ENCODE measurements around the gene DNM2.

Gene DNM2

GRCh38 chr19:10768936-10769335 is 51.1 kb downstream of the DNM2 start:
- Mint-ChIP-seq H3K4me3 (no peak overlapping the region), H3K4me1 (ENCODE audit: low read depth) (peaks cover 59% of the 10 kb centered on the region), H3K27me3 (no peaks in the 10 kb centered on the region), H3K9me3 (no peaks in the 10 kb centered on the region), H3K36me3 (ENCODE audit: low read depth) (peaks cover 99% of the 10 kb centered on the region), H3K27ac (peak overlapping the region; percentile 79)
- intact Hi-C loops (cut with micrococcal nuclease): no loop called here

GRCh38 chr19:10769533-10770491 is 51.9 kb downstream of the DNM2 start:
- no peak overlapping the region for H3K4me3 Mint-ChIP-seq
- H3K9me3 Mint-ChIP-seq: no peaks in the 10 kb centered on the region
- H3K27ac Mint-ChIP-seq: peak overlapping the region; percentile 79
- H3K27me3 Mint-ChIP-seq: no peaks in the 10 kb centered on the region
- intact Hi-C loops (cut with micrococcal nuclease): no loop called here
- peaks cover 52% of the 10 kb centered on the region for H3K4me1 Mint-ChIP-seq (ENCODE audit: low read depth)
- peaks cover 99% of the 10 kb centered on the region for H3K36me3 Mint-ChIP-seq (ENCODE audit: low read depth)

- H3K36me3 Mint-ChIP-seq (ENCODE audit: low read depth): peaks cover 96% of the 10 kb centered on the region
- H3K9me3 Mint-ChIP-seq: no peaks in the 10 kb centered on the region
- H3K27me3 Mint-ChIP-seq: no peaks in the 10 kb centered on the region
- H3K27ac Mint-ChIP-seq: no peak overlapping the region
- H3K4me3 Mint-ChIP-seq: no peak overlapping the region
- peaks cover 51% of the 10 kb centered on the region for H3K4me1 Mint-ChIP-seq (ENCODE audit: low read depth)
- intact Hi-C loops (cut with micrococcal nuclease): no loop called here
Observed at GRCh38 chr19:10773969-10774368, 56.1 kb downstream of the DNM2 start.

- Mint-ChIP-seq H3K27ac (peak overlapping the region; percentile 39), H3K4me1 (ENCODE audit: low read depth) (peaks cover 45% of the 10 kb centered on the region), H3K4me3 (no peak overlapping the region), H3K9me3 (no peaks in the 10 kb centered on the region), H3K27me3 (no peaks in the 10 kb centered on the region), H3K36me3 (ENCODE audit: low read depth) (peaks cover 96% of the 10 kb centered on the region)
- intact Hi-C loops (cut with micrococcal nuclease): no loop called here
Observed at GRCh38 chr19:10774893-10775292, 57.0 kb downstream of the DNM2 start.

- Mint-ChIP-seq H3K4me3 (no peak overlapping the region), H3K27ac (peak overlapping the region; percentile 73), H3K9me3 (no peaks in the 10 kb centered on the region), H3K4me1 (ENCODE audit: low read depth) (peaks cover 61% of the 10 kb centered on the region), H3K27me3 (no peaks in the 10 kb centered on the region), H3K36me3 (ENCODE audit: low read depth) (peaks cover 96% of the 10 kb centered on the region)
- intact Hi-C loops (cut with micrococcal nuclease): no loop called here
Observed at GRCh38 chr19:10776900-10777650, 59.2 kb downstream of the DNM2 start.

DNA sequence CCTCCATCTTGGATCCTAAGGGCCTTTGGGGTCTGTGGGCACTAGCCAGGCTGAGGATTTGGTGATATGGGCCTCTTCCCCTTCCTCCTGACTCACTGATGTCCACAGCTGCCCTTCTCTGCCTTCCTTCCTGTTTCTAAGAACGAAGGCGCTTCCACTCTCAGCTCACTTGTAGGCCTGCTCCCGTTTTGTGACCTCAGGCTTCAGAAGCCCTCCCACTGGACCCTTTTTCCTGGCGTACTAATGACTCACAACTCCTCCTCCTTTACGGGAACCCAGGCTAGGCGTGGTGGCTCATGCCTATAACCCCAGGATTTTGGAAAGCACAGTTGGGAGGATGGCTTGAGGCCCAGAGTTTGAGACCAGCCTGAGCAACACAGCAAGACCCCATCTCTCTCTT is 62.5 kb downstream of the DNM2 start:
- Mint-ChIP-seq H3K4me1 (ENCODE audit: low read depth) (peaks cover 84% of the 10 kb centered on the region), H3K27ac (peak overlapping the region; percentile 94), H3K9me3 (no peaks in the 10 kb centered on the region), H3K36me3 (ENCODE audit: low read depth) (peaks cover 95% of the 10 kb centered on the region), H3K27me3 (no peaks in the 10 kb centered on the region), H3K4me3 (peak overlapping the region; percentile 20)
- intact Hi-C loops (cut with micrococcal nuclease): loop anchor here (10.0 kb wide), 1 partner anchor 84 kb away; no protein-coding TSS in a partner anchor

GRCh38 chr19:10782795-10783194 is 64.9 kb downstream of the DNM2 start:
- Mint-ChIP-seq H3K9me3 (no peaks in the 10 kb centered on the region), H3K4me1 (ENCODE audit: low read depth) (peaks cover 83% of the 10 kb centered on the region), H3K36me3 (ENCODE audit: low read depth) (peaks cover 95% of the 10 kb centered on the region), H3K27ac (peak overlapping the region; percentile 94), H3K27me3 (no peaks in the 10 kb centered on the region), H3K4me3 (peak overlapping the region; percentile 18)
- intact Hi-C loops (cut with micrococcal nuclease): loop anchor here (10.0 kb wide), 1 partner anchor 82 kb away; no protein-coding TSS in a partner anchor

- peak overlapping the region; percentile 51 for H3K4me3 Mint-ChIP-seq
- intact Hi-C loops (cut with micrococcal nuclease): loop anchor here (2.0 to 10.0 kb wide), 2 partner anchors 29 to 81 kb away; no protein-coding TSS in a partner anchor
- H3K9me3 Mint-ChIP-seq: no peaks in the 10 kb centered on the region
- peaks cover 98% of the 10 kb centered on the region for H3K36me3 Mint-ChIP-seq (ENCODE audit: low read depth)
- peak overlapping the region; percentile 94 for H3K27ac Mint-ChIP-seq
- H3K27me3 Mint-ChIP-seq: no peaks in the 10 kb centered on the region
- peaks cover 85% of the 10 kb centered on the region for H3K4me1 Mint-ChIP-seq (ENCODE audit: low read depth)
Observed at GRCh38 chr19:10784257-10784656, 66.4 kb downstream of the DNM2 start.

- Mint-ChIP-seq H3K27ac (peak overlapping the region; percentile 44), H3K36me3 (ENCODE audit: low read depth) (peaks cover 98% of the 10 kb centered on the region), H3K4me3 (no peak overlapping the region), H3K4me1 (ENCODE audit: low read depth) (peaks cover 49% of the 10 kb centered on the region), H3K27me3 (no peaks in the 10 kb centered on the region), H3K9me3 (no peaks in the 10 kb centered on the region)
- intact Hi-C loops (cut with micrococcal nuclease): loop anchor here (10.0 kb wide), 1 partner anchor 77 kb away; no protein-coding TSS in a partner anchor
Observed at GRCh38 chr19:10788146-10788545, 70.3 kb downstream of the DNM2 start.

DNA sequence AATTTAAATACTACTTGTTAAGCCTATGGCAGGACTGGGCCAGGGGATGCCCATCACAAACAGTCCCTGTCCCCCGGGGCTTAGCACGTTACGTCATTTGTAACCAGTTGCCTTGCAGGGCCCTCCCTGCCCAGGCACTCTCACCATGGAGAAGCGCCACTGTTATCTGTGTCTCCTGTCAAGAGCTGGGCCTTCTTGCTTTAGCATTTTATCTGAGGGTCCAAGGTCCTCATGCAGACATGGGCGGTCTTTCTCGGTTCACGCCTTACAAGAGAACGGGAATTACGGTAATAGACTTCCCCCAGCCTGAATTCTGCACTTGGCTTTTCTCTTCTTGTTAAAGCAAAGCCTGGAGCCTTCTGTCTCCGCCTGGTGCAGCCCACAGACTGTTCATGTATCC is 72.0 kb downstream of the DNM2 start:
- intact Hi-C loops (cut with micrococcal nuclease): loop anchor here (10.0 kb wide), 1 partner anchor 75 kb away; no protein-coding TSS in a partner anchor
- peaks cover 100% of the 10 kb centered on the region for H3K36me3 Mint-ChIP-seq (ENCODE audit: low read depth)
- H3K4me1 Mint-ChIP-seq (ENCODE audit: low read depth): peaks cover 36% of the 10 kb centered on the region
- no peaks in the 10 kb centered on the region for H3K27me3 Mint-ChIP-seq
- no peaks in the 10 kb centered on the region for H3K9me3 Mint-ChIP-seq
- no peak overlapping the region for H3K27ac Mint-ChIP-seq
- no peak overlapping the region for H3K4me3 Mint-ChIP-seq

DNA sequence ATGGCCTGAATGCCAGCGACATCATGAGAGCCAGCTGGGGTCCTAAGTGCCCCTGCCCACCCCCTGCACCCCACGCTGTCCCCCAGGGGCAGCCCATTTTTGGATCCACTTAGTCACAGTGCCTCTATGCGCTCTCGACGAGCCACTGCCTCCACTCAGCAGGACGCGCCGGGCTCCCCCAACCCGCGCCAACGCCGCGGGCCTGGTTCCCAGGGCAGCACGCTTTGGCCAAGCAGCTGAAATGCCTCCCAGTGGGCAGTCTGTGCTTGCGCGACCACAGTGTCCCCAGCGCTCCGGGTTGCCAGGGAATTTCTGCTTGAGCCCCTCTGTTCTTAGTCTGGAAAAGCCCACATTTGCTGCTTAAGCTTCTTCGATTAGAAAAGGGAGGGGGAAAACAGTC is 78.8 kb downstream of the DNM2 start:
- H3K4me1 Mint-ChIP-seq (ENCODE audit: low read depth): no peaks in the 10 kb centered on the region
- no peak overlapping the region for H3K27ac Mint-ChIP-seq
- H3K27me3 Mint-ChIP-seq: no peaks in the 10 kb centered on the region
- intact Hi-C loops (cut with micrococcal nuclease): no loop called here
- no peak overlapping the region for H3K4me3 Mint-ChIP-seq
- H3K9me3 Mint-ChIP-seq: no peaks in the 10 kb centered on the region
- H3K36me3 Mint-ChIP-seq (ENCODE audit: low read depth): peaks cover 100% of the 10 kb centered on the region

DNA sequence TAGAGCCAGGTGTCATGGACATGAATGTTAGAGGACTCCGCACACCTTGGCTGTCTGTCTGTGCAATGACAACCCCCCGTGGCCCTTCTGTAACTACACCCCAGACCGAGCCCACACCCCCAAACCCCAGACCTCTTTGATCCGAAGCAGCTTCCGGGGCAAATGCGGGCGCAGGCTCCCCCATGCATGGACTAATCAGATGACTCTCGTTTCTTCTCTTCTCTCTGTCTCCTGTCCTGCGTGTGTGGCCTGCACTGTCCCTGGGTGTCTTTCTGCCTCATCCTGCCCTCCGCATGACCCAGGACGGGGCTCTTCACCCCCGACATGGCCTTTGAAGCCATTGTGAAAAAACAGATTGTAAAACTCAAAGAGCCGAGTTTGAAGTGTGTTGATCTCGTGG is 79.2 kb downstream of the DNM2 start:
- H3K27me3 Mint-ChIP-seq: no peaks in the 10 kb centered on the region
- intact Hi-C loops (cut with micrococcal nuclease): no loop called here
- no peak overlapping the region for H3K27ac Mint-ChIP-seq
- no peaks in the 10 kb centered on the region for H3K9me3 Mint-ChIP-seq
- H3K4me3 Mint-ChIP-seq: no peak overlapping the region
- no peaks in the 10 kb centered on the region for H3K4me1 Mint-ChIP-seq (ENCODE audit: low read depth)
- H3K36me3 Mint-ChIP-seq (ENCODE audit: low read depth): peaks cover 100% of the 10 kb centered on the region

- Mint-ChIP-seq H3K27me3 (no peaks in the 10 kb centered on the region), H3K36me3 (ENCODE audit: low read depth) (peaks cover 100% of the 10 kb centered on the region), H3K27ac (no peak overlapping the region), H3K4me3 (no peak overlapping the region), H3K4me1 (ENCODE audit: low read depth) (no peaks in the 10 kb centered on the region), H3K9me3 (no peaks in the 10 kb centered on the region)
- intact Hi-C loops (cut with micrococcal nuclease): no loop called here
Observed at GRCh38 chr19:10797541-10798256, 79.8 kb downstream of the DNM2 start.
